Mucosa of descending colon (tissue), 3 donors: ENCODE measurements around the gene VDR. TPM values are rescaled to one million over a fixed set of nuclear protein-coding genes. Genes with fewer than 3 reads are reported as not detected.
A peak's percentile ranks its signal among the peaks of the same experiment; 100 is the strongest.

Source experiments
- ATAC-seq: fragments of 200-7000 bp; cut with Tn5 transposase; one replicate; pipeline ENCODE4 v1.9.1; 2020; ENCODE audit warnings: mild to moderate bottlenecking, moderate library complexity
- DNase-seq, 3 donors: peaks; one replicate each; pipeline ENCODE4 v3.0.0-alpha.2; 2020
- H3K36me3 ChIP-seq: fragments of 200-600 bp; one replicate; pipeline ENCODE4 v1.8.0; 2021; ENCODE audit warnings: low read depth, mild to moderate bottlenecking
- H3K4me1 ChIP-seq: fragments of 200-600 bp; one replicate; pipeline ENCODE4 v1.8.0; 2021; ENCODE audit warnings: low read depth, mild to moderate bottlenecking
- H3K4me3 ChIP-seq: fragments of 200-600 bp; one replicate; pipeline ENCODE4 v1.8.0; 2021; ENCODE audit warnings: mild to moderate bottlenecking
- H3K9me3 ChIP-seq: fragments of 200-600 bp; one replicate; pipeline ENCODE4 v1.8.0; 2021; ENCODE audit warnings: mild to moderate bottlenecking
- CTCF ChIP-seq: fragments of 200-600 bp; IDR thresholded peaks from one replicate; pipeline ENCODE4 v1.8.0; 2022; ENCODE audit warnings: antibody characterized with exemption, mild to moderate bottlenecking
- intact Hi-C, 2 donors: fragments of 100-400 bp; cut with DNase I in 1 of 2; cut with micrococcal nuclease in 1 of 2; formaldehyde crosslinking; loops; one replicate each; pipeline versions ENCODE4 v1.11.0 to v1.11.1; 2022; cut with DNase I, micrococcal nuclease
- total RNA-seq, 3 donors: library from RNA; stranded (reverse); fragmentation: NEBNext Ultra II Directional in 2 of 3; extraction: Animal tissue kit (Norgen Biotek cat#: 25700) in 2 of 3; gene quantifications; one replicate each; pipeline versions ENCODE4 v1.2.1 to v1.2.4, GENCODE V29; 2021 to 2023
- donor health status: DM: no; HTN: no; CAD: no; lungs with moderate emphysema.
- donor health status: DM: no; HTN: no; CAD: no.
- donor health status: DM: no; HTN: yes; CAD: no.

The VDR gene
- total RNA-seq, 3 donors from 2014 or later, result 69.5 to 175 (median 162) TPM

GRCh38 chr12:47938594-47938993 is 33.8 kb upstream of the VDR start:
- Histone ChIP-seq H3K4me1 (peaks cover 21% of the 10 kb centered on the region), H3K36me3 (no peaks in the 10 kb centered on the region), H3K4me3 (no peak overlapping the region), H3K9me3 (no peaks in the 10 kb centered on the region)
- no peak for TF ChIP-seq CTCF
- ATAC-seq, result peak; percentile 23
- no peak for DNase-seq
- intact Hi-C loops, result no loop called here

- ATAC-seq (no peak), DNase-seq (no peak)
- Histone ChIP-seq H3K4me1 (peaks cover 16% of the 10 kb centered on the region), H3K36me3 (no peaks in the 10 kb centered on the region), H3K4me3 (no peak overlapping the region), H3K9me3 (no peaks in the 10 kb centered on the region)
- intact Hi-C loops, result no loop called here
- TF ChIP-seq CTCF, result no peak
Measured at GRCh38 chr12:47938093-47938492, 33.3 kb upstream of the VDR start.

- Histone ChIP-seq H3K9me3 (no peaks in the 10 kb centered on the region), H3K4me1 (peaks cover 11% of the 10 kb centered on the region), H3K4me3 (no peak overlapping the region), H3K36me3 (no peaks in the 10 kb centered on the region)
- peak in 2 of 3 donors; percentile 46 to 57 for DNase-seq
- TF ChIP-seq CTCF, result no peak
- no peak for ATAC-seq
- intact Hi-C loops, result no loop called here
Measured at GRCh38 chr12:47935184-47935583, 30.4 kb upstream of the VDR start.

GRCh38 chr12:47931187-47931586 is 26.4 kb upstream of the VDR start:
- ATAC-seq (no peak), DNase-seq (no peak)
- Histone ChIP-seq H3K4me1 (no peaks in the 10 kb centered on the region), H3K4me3 (no peak overlapping the region), H3K9me3 (no peaks in the 10 kb centered on the region), H3K36me3 (no peaks in the 10 kb centered on the region)
- intact Hi-C loops, result no loop called here
- TF ChIP-seq CTCF, result no peak

DNA sequence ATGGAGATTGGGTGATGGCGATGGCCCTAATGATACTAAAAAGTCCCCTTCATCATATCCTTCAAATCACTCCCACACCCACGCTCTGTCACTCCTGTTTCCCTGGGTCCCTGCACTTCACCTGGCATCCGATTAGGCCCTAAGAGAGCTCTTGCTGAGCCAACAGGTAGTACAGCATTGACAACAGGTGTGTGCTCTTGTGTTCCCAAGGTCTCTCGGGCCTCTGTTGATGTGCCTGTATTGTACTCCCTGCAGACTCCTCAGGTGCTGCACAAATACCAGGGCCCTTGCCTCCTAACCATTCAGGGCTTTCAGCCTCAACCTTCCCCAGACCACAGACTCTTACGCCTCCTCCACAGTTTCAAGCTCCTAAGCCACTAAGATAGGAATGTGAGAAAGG is 25.8 kb upstream of the VDR start:
- no peak overlapping the region for H3K4me3 ChIP-seq
- TF ChIP-seq CTCF, result no peak
- no peaks in the 10 kb centered on the region for H3K9me3 ChIP-seq
- no peaks in the 10 kb centered on the region for H3K4me1 ChIP-seq
- intact Hi-C loops, result no loop called here
- no peak for ATAC-seq
- no peak for DNase-seq
- H3K36me3 ChIP-seq, result no peaks in the 10 kb centered on the region

GRCh38 chr12:47927346-47927745 is 22.6 kb upstream of the VDR start:
- intact Hi-C loops, result no loop called here
- no peaks in the 10 kb centered on the region for H3K36me3 ChIP-seq
- ATAC-seq (no peak), DNase-seq (no peak)
- H3K9me3 ChIP-seq, result no peaks in the 10 kb centered on the region
- no peaks in the 10 kb centered on the region for H3K4me1 ChIP-seq
- no peak for TF ChIP-seq CTCF
- H3K4me3 ChIP-seq, result no peak overlapping the region
